NCI-H345 treated with DMSO at 0.1 percent for 48 hours (cell line): ENCODE results near the gene LYST.
"Not testable (repeated sequence)": the region's sequence is repeated elsewhere in the genome, so short reads cannot be mapped to it uniquely, and the experiment has no call there.

Source experiments
- DNase-seq: peaks from one replicate; lab custom pipeline; 2025; ENCODE audit not compliant: unreplicated experiment; lab: John Stamatoyannopoulos, UW

The LYST gene

DNA sequence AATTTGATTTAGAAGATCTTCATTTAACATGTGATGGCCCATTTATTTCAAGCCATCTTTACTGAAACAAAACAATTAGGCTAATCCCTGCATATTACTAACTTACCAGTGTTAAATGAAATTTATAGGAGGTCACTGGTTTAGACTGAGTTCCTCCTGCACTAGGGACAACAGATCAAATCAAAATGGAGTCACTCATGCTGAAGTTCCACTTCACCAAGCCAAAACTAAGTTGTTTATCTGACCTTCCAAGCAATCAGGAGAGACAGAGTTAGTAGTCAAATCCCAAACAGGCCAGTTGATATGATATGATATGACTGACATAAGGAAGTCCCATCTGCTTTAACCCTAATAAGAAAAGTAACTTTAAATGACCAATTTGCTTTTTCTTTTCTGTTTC is 4.8 kb downstream of the LYST start:
- DNase-seq = no peak

DNA sequence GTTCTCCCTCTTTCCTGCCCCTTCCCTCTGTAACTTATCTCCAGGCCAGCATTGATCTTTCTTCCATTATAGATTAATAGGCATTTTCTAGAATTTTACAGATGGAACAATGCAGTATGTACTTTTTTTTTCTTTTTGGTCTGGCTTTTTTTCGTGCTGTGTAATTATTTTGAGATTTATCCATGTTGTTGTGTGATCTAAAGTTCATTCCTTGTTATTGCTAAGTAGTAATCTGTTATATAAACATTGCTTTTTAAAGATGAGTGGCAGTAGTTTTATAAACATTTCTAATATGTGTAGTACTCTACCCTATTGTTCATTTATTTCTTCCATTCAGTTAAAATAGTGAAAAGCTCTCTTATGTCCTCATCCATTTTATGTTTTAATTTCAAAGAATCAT is 5.9 kb downstream of the LYST start:
- DNase-seq = no peak

DNA sequence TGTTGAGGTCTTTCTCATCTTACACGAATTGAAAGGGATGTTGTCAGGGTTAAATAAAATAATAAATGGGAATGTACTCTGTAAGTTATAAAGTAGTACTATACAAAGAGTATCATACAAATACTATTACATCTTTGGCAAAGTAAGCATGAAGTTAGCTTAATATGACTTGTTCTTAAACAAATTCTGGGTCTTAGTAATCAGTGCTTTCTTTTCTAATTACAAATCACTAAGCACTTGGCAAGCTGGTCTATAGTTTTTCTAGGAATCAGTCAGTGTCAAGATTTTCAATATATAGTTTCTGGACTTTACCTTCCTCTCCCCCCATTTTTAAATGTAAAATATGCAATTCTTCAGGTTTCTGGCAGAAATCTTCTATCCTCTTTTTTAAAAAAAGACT is 6.9 kb downstream of the LYST start:
- DNase-seq = no peak

DNA sequence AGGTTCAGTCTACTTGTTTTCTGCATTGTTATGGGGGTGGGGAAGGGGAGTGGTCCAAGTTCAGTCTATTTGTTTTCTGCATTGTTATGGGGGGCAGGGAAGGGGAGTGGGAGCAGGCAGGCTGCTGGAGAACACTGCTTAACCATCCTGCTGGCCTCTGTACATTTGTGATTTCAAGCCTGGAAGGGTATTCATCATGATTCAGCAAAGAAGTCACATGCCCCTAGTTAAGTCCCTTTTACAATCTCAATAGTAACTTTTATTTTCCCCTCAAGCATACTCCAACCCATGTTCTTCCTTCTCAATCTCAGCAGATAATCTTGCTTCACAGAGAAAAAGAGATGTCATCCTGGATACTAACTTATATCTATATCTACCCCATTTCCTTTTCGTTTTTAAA is 7.9 kb downstream of the LYST start:
- DNase-seq = no peak

DNA sequence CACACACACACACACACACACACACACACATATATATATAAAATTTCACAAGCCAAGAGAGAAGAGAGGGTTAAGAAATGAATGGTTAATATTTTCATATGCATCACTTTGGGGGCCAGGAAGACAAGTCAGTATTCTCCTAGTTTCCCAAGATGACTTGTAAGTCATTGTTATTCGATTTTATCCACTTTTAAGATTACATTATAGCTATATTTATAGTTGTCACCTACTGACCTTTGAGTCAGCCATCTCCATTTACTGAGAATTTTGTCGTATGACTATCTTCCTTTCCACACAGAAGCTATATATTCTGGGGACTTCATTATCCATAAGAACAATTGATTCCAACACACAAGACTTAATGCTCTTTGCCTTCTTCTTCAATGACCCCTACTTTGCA is 8.9 kb downstream of the LYST start:
- no peak for DNase-seq

DNA sequence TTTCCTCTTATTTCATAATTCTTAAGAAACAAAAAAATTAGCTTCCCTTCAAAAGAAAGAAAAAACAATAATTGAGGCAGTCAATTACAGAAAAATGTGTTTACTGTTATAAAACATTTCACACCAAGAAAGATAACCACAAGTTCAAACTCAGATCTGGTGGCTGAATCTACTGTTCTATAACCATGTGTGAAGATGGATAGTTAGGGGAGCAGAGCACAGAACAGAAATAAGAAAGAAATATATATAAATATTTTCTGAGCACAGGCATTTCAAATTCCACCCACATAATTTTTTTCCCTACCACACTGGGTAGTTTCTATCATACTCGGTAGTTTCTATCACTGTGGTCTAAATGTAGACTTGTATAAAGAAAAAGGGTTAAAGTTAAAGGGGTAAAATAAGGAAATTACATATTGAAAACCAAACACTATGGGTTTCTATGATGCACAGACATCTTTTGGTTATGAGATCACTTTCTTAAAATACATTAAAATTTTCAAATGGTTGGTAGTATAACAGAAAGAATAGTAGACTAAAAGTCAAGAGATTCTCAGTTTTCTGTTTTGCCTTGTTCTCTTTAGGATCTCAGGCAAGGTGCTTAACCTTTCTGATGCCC is 10.8 kb downstream of the LYST start:
- DNase-seq = no peak

DNA sequence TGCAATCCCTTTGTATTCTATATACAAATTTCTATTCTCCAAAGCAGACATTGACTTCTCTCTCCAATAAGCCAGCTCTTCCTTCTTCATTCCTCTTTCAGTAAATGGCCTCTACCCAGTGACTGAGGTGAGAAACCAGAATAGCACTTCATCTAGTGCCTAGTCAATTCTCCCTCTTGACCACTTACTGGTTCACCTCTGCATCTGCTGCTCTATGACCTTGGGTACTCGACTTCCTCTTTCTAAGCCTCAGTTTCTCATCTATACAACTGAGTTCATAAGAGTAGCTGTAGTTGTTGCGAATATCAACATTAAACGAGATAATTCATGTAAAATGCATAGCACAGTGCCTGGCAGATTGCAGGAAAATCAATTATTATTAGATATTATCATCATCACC is 12.4 kb downstream of the LYST start:
- DNase-seq = no peak

DNA sequence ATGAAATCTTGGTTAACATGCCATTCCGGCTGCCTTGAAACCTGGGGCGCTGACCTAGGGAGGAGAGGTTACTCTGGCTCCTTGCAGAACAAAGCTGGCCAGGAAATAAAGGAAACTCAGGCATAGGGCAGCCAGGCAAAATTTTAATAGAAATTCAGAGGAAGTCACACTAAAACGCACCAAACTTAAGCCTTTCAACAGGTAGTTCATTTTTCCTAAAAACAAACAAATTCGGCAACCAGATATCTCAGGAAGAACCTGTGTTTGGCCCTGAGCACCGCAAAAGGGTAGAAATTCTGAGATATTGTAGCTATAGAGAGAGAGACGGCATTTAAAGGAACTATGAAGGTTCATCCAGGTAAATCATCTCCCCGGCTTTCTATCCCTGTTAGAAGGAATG is 13.1 kb downstream of the LYST start:
- no peak for DNase-seq

DNA sequence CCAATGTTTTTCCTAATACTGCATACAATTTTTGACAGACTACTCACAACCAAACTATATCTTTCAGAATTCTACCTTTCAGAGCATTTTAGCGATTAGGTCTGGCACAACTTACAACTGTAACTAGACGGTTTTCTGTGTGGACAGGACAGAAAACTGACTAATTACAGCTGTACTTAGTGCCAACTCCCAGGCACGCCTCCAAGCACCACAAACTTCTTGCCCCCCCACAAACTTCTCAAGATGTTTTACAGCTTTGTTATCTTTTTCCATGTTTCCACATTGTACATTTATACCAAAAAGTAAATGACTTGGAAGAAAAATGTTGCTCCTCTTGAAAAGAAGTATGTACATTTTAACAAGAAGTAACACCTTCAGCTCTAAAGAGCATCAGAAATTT is 13.8 kb downstream of the LYST start:
- no peak for DNase-seq

DNA sequence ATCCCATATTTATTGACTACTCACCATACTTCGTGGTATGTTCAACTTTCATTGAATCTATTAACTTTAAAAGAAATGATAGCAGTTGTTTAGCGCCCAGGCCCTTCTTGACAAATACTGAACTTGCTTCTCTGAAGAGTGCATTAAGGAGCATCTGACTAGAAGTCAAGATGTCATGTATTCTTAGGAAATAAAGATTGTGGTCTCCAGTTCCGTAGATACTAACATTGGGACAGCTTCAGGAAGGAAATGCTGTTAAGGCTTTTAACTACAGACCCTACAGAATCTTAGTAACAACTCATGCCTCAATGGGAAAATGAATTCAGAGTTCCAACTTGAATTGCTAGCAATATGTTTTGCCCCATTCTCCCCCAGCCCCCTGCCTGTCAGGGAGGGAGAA is 14.8 kb downstream of the LYST start:
- no peak for DNase-seq

DNA sequence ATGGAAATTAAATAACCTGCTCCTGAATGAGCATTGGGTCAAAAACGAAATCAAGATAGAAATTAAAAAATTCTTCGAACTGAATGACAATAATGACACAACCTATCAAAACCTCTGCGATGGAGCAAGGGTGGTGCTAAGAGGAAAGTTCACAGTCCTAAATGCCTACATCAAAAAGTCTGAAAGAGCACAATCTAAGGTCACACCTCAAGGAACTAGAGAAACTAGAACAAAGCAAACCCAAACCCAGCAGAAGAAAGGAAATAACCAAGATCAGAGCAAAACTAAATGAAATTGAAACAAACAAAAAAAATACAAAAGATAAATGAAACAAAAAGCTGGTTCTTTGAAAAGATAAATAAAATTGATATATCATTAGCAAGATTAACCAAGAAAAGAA is 18.5 kb downstream of the LYST start:
- not testable (repeated sequence) for DNase-seq

DNA sequence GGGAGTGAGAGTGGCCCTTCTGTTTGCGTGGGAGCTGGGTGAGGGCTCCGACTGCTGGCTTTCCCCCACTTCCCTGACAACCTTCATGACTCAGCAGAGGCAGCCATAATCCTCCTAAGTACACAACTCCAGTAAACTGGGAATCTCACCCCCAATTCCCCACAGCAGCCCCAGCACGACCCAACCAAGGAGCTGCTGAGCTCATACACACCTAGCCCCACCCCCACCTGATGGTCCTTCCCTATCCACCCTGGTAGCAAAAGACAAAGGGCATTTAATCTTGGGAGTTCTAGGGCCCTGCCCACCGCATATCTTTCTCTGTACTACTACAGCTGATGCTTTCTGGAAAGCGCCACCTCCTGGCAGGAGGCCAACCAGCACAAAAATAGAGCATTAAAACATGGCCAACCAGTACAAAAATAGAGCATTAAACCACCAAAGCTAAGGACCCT is 21.0 kb downstream of the LYST start:
- not testable (repeated sequence) for DNase-seq

DNA sequence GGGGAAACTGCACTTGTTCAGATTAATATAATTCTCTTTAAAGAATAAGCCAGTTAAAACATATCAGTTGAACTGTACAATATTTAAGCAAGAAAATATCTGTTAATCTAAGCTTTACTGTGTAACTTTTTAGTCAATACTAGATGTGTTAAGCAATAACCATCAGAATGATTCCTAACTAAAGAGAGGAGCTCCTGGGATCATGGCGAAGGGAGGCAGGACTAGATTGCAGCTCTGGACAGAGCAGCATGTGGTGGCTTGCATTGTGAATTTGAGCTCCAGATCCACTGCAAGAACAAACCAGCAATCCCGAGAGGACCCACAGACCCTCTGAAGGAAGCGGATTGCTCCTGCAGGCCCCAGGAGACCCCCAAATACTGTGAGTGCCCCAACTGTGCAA is 21.9 kb downstream of the LYST start:
- DNase-seq = no peak

DNA sequence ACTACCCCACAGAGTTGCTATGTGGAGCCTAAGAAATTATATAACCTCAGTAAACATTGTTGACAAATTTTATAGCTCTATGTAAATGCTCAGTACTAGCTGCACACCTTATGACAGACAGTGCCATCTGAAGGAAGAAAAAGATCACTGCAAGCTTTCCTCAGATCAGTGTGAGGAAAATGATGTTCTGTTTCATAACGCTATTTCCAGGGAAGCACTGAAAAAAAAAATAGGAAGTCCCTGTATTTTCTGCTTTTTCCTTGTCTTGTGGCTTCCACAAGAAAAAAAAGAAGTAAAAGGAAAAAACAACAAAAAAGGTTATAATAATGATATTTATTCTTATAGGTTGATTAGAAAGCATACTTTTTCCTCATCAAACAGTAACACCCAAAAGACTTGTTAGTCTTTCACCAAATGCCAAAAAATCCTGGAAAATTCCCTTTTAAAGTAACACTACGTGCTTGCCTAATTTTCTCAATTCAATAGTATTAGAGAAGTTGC is 23.2 kb downstream of the LYST start:
- peak; percentile 12 for DNase-seq

DNA sequence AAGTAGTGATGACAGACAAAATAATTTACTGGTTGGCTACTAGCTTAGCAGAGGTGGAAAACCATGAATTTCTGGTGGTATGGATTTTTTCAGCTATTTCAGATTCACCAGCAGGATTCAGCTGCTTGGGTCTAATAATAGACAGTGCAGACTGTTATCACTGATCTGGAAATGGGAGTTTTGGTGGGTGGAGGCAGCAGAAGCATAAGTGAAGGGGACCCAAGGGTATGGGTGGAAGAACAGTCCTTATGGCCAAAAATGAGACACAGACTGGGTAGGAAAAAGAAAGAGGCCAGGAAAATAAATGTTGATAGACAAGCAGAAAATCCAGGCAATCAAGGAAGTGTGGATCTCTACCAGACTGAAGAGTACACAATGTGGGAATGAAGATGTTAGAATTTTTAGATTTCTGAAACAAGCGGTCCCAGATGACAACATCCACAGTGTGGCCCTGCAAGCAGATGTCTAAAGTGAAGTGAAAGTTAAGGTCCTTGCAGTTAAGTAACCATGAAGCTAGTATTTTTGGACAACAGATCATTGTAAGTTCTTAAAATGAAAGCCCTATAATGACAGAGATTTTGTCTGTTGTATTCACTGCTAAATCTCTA is 24.7 kb downstream of the LYST start:
- DNase-seq = no peak

DNA sequence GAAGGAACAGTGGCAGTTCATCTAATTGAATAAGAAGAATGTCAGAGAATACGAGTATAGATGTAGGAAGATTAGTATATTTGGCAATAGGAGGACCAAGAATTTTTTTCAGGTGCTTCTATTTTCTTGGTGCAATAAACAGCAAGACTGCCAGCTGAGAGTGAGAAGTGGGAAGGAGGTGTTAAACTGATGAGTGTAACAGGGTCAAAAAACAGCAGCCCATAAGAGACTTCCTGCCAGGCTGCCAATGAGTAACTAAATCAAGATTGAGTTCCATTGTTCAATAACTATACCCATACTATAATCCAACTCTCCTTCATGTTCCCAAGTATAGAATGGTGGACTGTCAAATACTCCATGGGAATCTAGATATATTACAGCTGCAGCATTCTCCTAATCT is 28.7 kb downstream of the LYST start:
- DNase-seq = no peak

DNA sequence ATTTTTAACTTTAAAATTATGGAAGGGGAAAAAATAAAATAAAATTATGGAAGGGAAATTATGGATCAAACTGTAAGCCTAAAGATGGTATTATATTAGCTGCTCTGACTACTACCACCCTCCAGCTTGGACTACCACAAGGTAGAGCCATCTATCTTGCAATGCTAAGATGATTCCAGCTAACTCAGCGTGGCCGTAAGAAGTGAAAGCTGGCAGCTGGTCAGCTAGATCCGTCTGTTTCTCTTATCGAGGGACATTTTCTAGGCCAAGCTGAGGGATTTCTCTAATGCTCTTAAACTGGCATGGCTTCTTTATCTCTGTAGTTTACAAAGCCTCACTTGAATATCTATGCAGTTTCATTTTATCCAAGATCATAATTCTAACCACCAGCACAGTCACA is 31.5 kb downstream of the LYST start:
- no peak for DNase-seq

DNA sequence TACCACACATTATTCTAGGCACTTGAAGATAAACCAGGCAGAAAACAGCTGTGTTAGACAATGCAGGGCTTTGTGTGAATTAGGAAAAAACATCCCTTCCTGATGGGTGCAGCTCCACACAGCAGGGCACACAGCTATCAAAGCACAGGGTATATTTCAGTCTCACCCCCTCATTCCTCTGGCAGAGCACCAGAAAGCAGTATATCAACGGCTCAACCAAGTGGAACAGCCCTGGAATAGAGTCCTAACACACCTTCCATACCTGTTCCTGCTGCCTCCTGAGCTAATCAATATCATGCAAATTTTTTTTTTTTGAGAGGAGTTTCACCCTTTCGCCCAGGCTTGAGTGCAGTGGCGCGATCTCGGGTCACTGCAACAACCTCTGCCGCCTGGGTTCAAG is 32.1 kb downstream of the LYST start:
- DNase-seq = peak; percentile 84

DNA sequence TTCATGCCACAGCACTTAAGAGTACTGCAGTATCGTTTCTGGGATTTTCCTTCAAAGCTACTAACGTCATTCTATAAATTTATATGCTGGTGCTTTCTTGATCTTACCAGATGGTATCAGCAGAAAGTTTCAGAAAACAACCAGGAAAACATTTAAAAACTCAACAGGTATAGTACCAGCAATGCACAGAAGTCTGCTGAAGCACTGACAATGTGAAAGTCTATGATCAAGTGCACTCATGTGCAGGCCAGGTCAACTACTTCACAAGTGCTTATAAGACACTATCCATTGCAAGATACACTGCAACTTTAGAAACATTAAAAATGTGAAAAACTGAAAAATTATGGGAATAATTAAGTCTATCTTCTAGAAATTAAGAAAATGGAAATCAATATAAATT is 34.7 kb downstream of the LYST start:
- DNase-seq = no peak

DNA sequence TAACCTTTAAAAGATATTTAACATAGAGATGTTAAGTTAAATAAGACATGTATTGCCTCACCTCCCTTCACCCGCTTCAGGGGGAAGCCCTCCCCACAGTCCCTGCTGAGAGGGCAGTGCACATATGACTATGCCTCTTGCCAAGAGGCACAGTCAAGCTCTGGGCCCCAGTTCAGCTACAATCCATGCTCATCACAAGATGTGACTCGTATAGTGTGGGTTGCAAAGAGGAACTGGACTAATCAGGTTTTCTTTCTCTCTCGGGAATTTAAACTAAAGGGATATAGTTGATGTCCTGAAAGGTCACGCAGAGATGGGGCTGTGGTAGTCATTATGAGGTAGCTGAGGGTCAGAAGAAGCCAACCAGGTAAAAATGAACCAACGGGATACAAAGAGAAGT is 35.6 kb downstream of the LYST start:
- DNase-seq = no peak

DNA sequence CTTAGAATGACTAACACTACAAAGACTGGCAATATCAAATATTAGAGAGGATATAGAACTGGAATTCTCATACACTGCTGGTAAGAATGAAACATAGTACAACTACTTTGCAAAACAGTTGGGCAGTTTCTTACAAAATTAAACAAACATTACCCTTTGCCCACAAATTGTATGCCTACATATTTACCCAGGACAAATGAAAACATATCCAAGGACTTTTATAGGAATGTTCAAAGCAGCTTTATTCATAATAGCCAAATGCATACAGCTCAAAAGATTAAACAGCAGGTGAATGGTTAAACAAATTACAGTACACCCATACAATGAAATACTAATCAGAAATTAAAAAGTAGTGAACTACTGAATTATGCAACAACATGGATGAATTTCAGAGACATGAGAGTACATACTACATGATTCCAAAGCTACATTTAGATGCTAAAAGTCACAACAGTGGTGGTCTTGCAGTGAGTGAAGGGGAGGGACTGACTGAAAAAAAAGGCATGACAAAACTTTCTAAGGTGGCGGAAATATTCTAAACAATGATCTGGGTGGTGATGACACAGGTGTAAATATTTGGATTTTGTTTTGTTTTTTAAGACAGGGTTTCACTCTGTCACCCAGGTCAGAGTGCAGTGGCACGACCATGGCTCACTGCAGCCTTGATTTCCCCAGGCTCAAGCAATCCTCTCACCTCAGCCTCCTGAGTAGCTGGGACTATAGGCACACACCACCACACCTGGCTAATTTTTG is 40.4 kb downstream of the LYST start:
- DNase-seq = no peak

DNA sequence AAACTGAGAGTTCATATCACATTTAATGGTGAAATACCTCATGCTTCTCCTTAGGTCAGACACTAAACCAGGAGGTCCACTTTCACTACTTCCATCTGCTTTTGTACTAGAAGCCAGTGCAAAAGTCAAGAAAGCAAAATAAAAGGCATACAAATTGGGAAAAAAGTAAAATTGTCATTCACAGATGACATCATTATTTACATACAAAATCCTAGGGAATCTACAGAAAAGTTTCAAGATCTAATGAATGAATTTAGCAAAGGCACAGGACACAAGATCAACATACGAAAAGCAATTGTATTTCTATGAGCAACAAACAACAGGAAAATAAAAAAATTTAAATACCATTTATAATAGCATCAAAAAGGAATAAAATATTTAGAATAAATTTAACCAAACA is 41.5 kb downstream of the LYST start:
- no peak for DNase-seq
